Measurements from ENCODE around the gene KRT73.
A peak's percentile ranks its signal among the peaks of the same experiment; 100 is the strongest.

KRT73 gene

DNA sequence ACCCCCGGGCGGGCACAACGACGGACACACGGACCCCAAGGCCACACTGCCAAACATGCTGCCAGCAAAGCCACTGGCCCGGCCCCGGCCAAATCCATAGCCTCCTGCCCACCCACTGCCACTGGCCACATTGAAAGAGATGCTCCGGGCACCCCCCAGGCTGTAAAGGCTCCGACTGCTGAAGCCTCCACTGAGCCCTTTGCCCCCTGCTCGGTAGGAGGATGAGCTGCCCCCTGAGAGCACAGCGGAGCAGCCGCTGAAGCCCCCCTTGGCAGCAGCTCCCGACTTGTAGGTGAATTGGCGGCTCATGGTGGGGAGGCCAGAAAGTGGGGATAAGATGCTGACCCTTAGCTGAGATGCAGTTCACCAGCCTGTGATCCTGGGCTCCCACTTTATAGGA is at the start of gene KRT73:
Gene KRT73 (minus strand): TSS at position 344 of the 400 bp plus-strand sequence. CDS start 35 bp downstream, at position 309.
- DNase-seq (ENCODE audit: low spot score): no peak

DNA sequence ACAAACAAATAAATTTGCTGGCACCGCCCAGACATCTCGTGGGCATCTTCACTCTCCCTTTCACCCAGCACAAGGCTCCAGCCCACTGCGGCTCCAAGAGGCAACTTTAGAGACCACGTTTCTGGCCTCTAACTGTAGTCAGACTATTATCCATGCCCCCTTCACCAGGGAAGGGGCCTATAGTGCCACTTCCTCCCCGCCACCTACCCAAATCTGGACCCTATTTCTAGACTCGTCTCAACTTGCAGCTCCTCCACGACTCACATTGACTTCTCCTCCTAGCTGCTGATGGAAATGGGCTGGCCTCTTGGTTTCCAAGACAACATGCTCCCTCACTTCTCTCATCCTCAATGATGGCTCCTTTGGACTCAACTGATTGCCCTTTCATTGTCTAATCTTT is 49.6 kb upstream of the KRT73 start:
- DNase-seq (ENCODE audit: low spot score): no peak

DNA sequence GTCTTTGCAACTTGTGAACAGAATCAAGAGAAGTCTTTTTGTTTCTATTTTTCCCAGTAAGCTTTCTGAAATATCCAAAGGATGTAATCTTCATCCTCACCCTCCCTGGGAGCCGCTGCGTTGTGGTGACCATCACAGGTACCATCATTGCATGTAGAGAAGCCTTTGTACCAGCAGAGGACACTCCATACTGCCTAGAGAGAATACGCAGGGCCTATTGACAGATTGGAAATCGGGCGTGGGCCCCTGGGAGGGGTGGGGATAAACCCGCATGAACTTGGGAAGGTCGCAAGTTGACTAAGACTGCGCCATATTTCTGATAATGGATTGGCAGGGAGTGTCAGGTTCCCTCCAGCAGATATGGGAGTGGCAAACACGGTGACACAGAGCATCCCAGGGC is 49.1 kb upstream of the KRT73 start:
- DNase-seq (ENCODE audit: low spot score): peak; percentile 28

- no peak for DNase-seq (ENCODE audit: low spot score)
These were observed 48.1 kb upstream of the KRT73 start for GRCh38 chr12:52666471-52666870.

GRCh38 chr12:52663420-52663819 is 45.1 kb upstream of the KRT73 start:
- no peak for DNase-seq (ENCODE audit: low spot score)

- no peak for DNase-seq (ENCODE audit: low spot score)
These were observed 44.5 kb upstream of the KRT73 start for GRCh38 chr12:52662918-52663229.

DNA sequence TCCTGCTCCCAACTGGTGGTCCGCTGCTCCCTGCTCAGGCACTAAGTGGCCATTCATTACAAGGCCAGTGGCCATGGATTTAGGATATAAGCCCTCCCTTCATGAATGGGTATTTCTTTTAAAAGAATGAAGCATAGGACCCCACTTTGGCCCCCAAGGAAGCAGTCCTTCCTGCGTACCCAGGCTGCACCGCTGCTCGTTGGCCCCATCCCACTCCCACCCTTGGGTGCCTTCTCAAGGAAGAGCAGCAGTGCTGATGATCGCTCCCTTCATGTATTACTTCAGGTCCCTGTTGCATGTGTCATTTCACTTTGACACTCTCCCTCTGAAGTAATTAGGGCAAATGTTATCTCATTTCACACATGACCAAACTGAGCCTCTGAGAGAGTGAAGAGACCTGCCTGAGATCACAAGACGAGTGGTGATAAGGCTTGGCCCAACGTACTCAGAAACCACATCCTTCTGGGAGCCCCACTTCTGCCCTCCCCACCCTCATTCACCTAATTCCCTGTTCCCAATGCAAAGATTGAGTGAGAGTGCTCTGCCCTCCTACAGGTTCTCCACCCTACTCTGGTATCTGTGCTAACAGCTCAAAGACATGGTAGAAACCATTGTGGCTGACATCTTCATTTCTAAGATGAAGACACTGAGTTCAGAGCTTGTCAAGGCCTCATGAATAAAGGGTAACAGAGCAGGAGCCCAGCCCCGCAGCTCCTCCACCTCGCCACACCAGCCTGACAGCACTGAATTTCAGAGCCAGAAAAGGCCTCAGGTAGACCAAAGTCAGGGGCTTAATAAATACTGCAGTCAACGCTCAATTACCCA is 43.9 kb upstream of the KRT73 start:
- DNase-seq (ENCODE audit: low spot score): no peak

DNA sequence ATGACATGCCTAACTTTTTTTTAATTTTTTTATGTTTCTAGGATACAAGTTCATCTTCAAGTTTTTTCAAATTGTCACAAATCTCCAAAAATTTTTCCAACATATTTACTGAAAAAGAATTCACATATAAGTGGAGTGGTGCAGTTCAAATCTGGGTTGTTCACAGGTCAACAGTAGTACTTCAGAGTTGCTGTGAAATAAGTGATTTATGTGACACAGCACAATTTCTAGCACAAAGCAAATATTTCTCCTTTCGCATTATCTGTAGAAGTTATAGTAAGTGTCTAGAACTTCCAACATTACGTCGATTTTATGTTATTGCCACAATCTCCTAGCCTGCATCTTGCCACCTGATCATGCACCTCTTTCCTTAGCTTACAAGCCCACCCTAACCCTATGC is 43.3 kb upstream of the KRT73 start:
- DNase-seq (ENCODE audit: low spot score): no peak

GRCh38 chr12:52660934-52661499 is 42.7 kb upstream of the KRT73 start:
- no peak for DNase-seq (ENCODE audit: low spot score)

GRCh38 chr12:52659951-52660350 is 41.6 kb upstream of the KRT73 start:
- no peak for DNase-seq (ENCODE audit: low spot score)

- no peak for DNase-seq (ENCODE audit: low spot score)
These were observed 41.0 kb upstream of the KRT73 start for GRCh38 chr12:52659395-52659794.

DNA sequence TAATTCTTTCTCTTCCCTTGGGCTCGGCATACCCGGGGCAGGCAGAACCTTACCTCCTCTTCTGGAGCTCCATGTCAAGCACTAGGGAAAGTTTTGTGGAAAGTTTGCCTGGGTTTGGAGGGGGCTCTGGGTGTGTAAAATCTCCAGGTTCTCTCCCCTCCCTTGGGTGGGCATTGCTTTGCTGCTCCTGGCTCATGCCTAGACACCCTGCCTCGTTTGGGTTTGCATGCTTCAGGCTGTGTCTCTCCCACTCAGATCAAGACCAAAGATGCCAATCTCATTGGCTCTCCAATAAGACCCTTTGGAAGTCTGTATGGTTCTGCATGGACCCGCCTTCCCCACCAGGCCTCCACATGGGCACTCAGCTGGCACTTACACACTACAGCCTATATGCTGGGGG is 39.8 kb upstream of the KRT73 start:
- DNase-seq (ENCODE audit: low spot score): no peak

- no peak for DNase-seq (ENCODE audit: low spot score)
These were observed 39.0 kb upstream of the KRT73 start for GRCh38 chr12:52657250-52657902.

GRCh38 chr12:52656616-52657015 is 38.3 kb upstream of the KRT73 start:
- DNase-seq (ENCODE audit: low spot score): no peak

DNA sequence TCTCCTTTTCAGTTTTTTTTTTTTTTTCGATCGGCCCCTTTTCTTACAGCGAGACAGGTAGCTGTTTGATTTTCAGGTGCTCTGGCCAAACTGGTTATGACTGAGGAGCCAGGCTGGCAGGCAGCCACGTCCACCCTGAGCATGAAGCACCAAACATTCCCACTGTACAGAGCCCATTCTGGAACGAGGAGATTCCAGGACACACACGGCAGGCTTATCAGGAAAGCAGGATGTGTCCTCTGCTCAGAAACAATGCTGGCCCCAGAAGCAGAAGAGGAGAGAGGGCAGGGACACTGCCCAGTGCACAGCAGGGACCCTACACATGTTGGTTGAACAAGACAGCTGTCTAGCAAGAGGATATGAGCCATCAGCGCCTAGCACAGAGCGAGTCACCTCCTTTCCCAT is 37.4 kb upstream of the KRT73 start:
- peak; percentile 45 for DNase-seq (ENCODE audit: low spot score)

DNA sequence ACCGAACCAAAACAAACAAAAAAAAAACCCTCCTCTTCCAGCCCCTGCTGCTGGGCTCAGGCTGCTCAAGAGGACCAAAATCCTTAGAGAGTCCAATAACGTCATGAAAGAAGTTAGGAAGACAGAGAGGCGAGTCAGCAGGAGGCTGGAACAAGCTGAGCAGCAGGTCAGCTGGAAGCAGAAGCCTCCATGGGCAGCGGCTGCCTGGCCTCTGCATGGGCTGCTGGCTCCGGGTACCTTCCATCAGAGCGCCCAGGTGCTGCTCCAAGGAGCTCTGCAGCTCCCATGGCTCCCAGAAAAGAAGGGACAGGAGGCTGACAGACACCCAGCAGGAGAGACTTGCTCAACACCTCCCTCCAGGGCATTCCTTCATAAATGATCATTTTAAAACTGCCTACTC is 36.9 kb upstream of the KRT73 start:
- peak; percentile 22 for DNase-seq (ENCODE audit: low spot score)

DNA sequence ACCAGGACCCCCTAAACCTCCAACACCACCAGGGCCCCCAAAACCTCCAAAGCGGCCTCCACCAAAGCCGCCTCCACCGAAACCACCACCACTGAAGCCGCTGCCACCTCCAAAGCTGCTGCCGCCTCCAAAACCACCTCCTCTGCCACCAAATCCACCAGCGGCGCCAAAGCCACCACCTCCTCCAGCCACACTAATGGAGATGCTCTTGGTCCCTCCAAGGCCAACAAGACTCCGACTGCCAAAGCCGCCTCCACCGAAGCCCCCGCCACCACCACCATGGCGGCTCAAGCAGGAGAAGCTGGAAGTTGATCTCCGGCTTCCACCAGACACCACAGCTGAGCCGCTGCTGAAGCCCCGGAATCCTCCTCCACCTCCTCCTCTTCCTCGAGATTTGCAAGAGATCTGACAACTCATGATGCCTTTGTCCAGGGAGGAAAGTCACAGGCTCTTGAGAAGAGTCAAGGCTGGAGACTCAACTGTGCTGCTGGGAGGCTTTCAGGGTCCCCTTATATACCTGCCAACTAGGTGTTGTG is 33.4 kb upstream of the KRT73 start, which contains the start of gene KRT2:
Gene KRT2 (minus strand): TSS at position 486 of the 536 bp plus-strand sequence. CDS start 69 bp downstream, at position 417.
- no peak for DNase-seq (ENCODE audit: low spot score)

DNA sequence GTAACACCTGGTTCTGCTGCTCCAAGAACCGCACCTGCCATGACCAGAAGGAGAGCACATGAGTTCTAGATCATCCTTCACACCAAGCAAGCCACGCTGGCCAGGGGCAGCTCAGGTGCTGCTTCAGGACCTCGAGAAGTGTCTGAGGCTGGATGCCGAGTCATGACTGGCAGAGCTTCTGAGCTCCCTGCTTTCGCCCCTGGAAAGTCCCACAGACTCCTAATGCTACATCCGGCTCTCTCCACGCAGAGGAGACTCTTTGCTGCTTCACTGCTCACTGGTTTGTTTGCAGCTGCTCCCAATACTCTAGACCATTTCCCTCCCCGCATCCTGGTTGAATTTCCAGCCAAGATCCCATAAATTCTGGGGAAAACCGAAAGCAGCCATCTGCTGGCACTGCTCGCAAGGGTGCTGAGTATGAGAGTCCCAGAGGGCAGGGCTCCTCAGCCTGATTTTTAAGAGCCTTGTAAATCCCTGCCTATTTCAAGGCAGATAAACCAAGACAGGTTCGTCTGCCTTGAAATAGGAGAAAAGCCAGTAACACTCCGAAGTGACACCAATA is 32.2 kb upstream of the KRT73 start:
- no peak for DNase-seq (ENCODE audit: low spot score)

DNA sequence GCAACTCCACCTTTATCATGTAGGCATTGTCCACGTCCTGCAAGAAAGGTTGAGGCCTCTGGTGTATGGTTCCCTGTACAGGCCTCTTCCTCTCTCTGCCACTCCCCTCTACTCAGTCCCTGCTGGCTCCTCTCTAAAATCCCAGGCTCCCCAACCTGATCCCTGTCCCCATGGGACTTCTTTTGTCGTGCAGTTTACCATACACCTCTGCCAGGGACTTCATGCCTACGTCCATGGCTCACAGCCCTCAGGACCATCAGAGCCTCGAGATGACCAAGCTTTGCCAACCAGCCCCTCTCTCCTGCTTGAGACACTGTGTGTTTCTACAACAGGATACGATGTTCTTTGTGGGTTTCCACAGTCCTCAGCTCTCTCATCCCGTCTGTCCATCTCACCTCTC is 30.7 kb upstream of the KRT73 start:
- DNase-seq (ENCODE audit: low spot score): no peak

DNA sequence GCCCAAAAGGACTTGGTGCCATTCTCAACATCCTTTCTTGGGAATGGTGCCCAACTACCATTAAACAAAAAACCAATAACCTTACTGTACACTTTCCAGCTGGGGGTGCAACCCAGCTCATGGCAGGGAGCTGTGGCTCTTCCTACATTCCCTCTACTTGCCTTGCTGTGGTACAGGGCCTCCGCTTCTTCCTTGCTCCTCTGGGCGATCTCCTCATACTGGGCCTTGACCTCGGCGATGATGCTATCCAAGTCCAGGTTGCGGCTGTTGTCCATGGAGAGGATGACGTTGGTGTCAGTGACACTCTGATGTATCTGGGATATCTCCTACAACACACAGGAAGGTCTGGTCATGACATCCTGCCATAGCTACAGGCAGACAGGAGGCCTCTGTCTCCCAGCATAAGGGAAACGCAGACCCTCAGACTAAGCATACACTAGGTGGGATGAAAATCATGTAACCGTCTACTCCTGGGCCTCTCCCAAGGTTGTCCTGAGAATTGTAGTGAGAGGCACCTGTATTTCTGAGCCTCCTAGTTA is 29.7 kb upstream of the KRT73 start:
- no peak for DNase-seq (ENCODE audit: low spot score)

DNA sequence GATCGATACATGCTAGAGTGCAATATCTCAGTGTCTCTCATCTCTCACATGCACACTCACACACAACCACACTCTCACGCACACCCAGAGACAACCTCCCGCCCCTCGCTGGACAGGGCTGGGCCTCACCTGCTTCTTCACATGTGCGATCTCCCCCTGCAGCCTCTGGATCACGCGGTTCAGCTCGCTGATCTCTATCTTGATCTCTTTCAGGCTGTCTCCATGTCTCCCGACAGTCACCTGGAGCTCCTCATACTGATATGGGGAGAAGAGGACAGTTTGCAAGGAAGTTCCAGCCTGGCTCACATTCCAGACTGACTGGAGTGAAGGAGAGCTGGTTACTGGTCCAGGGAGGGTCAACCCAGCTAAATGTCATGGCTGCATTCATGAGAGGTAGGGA is 29.2 kb upstream of the KRT73 start:
- no peak for DNase-seq (ENCODE audit: low spot score)

DNA sequence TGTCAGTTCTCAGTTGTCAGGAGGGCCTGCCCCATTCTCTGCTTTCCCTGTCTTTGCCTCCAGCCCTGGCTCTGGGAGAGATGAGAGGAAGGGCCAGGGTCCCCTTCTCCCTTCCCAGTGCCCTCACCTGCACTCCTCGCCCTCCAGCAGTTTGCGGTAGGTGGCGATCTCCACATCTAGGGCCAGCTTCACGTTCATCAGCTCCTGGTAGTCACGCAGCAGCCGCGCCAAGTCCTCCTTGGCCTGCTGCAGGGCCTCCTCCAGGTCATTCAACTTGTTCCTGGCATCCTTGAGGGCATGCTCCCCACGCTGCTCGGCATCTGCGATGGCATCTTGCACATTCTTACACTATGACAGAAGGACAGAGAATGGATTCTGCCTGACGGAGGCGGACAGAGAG is 28.3 kb upstream of the KRT73 start:
- no peak for DNase-seq (ENCODE audit: low spot score)
